GM12865 (cell line): Measurements from ENCODE around the gene PTPN6.

Experiments
- DNase-seq: peaks from one replicate; pipeline ENCODE4 v3.0.0; 2010; ENCODE audit warnings: low read depth
- H3K4me3 ChIP-seq: 2 replicates; pipeline ENCODE4 v1.5.1; 2011; ENCODE audit warnings: mild to moderate bottlenecking, low read depth, low read length, control low read depth
- TF ChIP-seq, protein P1 (sequence below): IDR thresholded peaks from 2 replicates; pipeline ENCODE4 v1.5.1; 2011; ENCODE audit warnings: low read length, control low read depth, low read depth, inconsistent platforms; ENCODE audit not compliant: insufficient read depth; ENCODE audit errors: missing control alignments

Gene PTPN6

DNA sequence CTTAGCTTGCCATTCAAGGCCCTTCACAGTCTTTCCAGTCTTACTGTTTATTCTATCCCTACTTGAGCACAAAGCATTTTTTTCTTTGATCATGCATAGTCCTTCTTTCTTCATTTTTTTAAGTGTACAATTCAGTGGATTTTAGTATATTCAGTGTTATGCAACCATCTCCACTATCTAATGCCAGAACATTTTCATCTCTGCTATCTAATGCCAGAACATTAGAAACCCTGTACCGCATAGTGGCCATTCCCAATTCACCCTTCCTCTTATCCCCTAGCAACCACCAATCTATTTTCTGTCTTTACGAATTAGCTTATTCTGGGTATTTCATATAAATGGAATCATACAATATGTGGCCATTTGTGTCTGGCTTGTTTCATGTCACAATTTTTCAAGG, 53.7 kb downstream of the PTPN6 start:
- no peak for DNase-seq
- TF ChIP-seq, protein P1, sequence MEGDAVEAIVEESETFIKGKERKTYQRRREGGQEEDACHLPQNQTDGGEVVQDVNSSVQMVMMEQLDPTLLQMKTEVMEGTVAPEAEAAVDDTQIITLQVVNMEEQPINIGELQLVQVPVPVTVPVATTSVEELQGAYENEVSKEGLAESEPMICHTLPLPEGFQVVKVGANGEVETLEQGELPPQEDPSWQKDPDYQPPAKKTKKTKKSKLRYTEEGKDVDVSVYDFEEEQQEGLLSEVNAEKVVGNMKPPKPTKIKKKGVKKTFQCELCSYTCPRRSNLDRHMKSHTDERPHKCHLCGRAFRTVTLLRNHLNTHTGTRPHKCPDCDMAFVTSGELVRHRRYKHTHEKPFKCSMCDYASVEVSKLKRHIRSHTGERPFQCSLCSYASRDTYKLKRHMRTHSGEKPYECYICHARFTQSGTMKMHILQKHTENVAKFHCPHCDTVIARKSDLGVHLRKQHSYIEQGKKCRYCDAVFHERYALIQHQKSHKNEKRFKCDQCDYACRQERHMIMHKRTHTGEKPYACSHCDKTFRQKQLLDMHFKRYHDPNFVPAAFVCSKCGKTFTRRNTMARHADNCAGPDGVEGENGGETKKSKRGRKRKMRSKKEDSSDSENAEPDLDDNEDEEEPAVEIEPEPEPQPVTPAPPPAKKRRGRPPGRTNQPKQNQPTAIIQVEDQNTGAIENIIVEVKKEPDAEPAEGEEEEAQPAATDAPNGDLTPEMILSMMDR, result no peak
- no peak overlapping the region for H3K4me3 ChIP-seq

DNA sequence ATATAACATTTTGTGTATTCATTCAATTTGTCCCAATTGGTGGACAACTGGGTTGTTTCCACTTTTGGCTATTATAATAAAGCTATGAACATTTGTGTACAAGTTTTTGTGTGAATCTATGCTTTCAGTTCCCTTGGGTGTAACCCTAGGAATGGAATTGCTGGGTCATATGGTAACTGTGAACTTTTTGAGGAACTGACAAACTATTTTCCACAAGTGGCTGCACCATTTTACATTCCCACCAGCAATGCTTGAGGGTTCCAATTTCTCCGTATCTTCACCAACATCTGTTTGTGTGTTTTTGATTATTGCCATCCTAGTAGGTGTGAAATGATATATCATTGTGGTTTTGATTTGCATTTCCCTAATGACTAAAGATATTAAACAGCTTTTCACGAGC, 54.2 kb downstream of the PTPN6 start:
- H3K4me3 ChIP-seq, result no peak overlapping the region
- no peak for DNase-seq
- TF ChIP-seq, protein P1, result no peak

DNA sequence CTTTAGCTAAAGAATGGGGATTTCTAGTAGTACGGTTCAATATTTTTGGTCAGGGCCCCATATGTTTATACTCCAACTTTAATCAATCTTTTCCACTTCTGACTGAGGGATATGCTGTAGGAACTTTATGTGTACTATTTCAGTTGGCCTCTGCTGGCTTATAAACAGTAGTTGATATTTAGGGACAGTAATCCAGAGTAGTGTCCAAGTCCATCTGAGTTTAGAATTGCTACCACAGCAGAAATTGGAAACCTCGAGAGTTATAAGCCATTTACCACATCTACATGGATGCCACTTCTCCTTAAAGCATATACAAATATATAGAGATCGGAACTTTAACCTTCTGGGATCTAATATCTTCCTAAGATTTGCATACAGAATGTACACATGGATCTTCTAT, 55.5 kb downstream of the PTPN6 start:
- TF ChIP-seq, protein P1, result no peak
- H3K4me3 ChIP-seq, result no peak overlapping the region
- DNase-seq, result no peak

DNA sequence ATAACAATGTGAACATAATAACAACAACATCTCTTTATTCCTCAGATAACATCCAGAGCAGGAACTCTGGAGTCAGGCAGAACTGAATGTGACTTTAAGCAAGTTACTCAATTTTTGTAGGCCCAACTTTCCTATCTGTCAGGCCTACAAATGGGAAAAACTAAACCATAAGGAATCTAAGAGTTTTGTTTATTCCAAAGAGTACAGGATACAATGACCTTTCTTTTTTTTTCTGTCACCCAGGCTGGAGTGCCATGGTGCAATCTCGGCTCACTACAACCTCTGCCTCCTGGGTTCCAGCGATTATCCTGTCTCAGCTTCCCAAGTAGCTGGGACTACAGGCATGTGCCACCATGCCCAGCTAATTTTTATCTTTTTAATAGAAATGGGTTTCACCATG, 57.7 kb downstream of the PTPN6 start:
- TF ChIP-seq, protein P1, result no peak
- no peak for DNase-seq
- H3K4me3 ChIP-seq, result no peak overlapping the region

DNA sequence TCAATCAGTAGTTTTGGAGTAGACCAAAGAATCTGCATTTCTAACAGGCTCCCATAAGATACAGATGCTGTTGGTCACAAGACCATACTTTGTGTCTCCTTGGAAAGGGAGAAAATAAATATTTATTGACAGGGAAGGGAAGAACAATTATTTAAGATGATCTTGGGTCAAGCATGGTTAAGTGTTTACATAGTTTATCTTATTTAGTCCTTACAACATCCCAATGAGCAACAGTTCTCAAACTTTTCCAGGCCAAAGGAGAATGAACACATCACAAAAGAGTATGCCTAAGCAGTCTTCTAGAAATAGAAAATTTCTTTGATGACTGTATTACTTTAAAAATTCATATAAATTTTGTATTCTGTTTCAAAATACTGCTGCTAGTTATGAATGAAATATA, 58.4 kb downstream of the PTPN6 start:
- DNase-seq, result no peak
- no peak overlapping the region for H3K4me3 ChIP-seq
- TF ChIP-seq, protein P1, result no peak
